ENCODE measurements around the gene FBXO47. TPM values are rescaled to one million over a fixed set of nuclear protein-coding genes. Genes with fewer than 3 reads are reported as not detected.

The FBXO47 gene
- not detected in 2 replicates for total RNA-seq (2014; rRNA removed; shearing (Covaris generic))
- polyA plus RNA-seq (2015; cell fraction: cytosol; rRNA removed): not detected in 2 replicates
- polyA plus RNA-seq (2015; cell fraction: nucleus; rRNA removed): not detected in 2 replicates

DNA sequence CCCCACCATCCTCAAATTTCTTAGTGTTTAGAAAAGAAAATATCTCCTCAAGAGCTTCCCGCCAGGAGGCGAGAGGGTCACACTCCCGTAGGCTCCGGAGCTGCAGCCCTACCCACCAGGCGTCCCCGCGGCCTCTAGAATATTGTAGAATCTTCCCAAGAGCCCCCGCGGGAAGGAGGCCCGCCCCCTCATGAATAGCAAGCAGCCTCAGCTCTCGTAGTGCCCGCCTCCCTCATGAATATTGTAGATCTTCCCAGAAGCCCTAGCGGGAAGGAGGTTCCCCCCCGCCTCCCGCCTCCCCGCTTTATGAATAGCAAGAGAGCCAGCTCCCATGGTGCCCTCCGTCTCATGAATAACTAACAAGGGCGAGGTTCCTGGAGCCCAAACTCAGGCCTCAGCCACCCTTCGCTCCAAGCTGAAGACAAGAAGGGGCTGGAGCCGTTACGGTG, at the start of gene FBXO47:
Gene FBXO47, minus strand, starts transcription at position 114 of the 449 bp plus-strand sequence. CDS start 4,378 bp downstream, outside the sequence.
- in situ Hi-C loops (cut with HindIII; ENCODE audit: low pct_unique_long_range_greater_than_20kb, low sequenced_read_pairs): no loop called here
- no peak for DNase-seq (ENCODE audit: low read depth, low spot score)

GRCh38 chr17:39016193-39017153, 49.3 kb upstream of the FBXO47 start:
- peak; percentile 19 for DNase-seq (ENCODE audit: low read depth, low spot score)
- in situ Hi-C loops (cut with HindIII; ENCODE audit: low pct_unique_long_range_greater_than_20kb, low sequenced_read_pairs): no loop called here

GRCh38 chr17:39015546-39015935, 48.3 kb upstream of the FBXO47 start:
- in situ Hi-C loops (cut with HindIII; ENCODE audit: low pct_unique_long_range_greater_than_20kb, low sequenced_read_pairs): no loop called here
- no peak for DNase-seq (ENCODE audit: low read depth, low spot score)

- in situ Hi-C loops (cut with HindIII; ENCODE audit: low pct_unique_long_range_greater_than_20kb, low sequenced_read_pairs): no loop called here
- DNase-seq (ENCODE audit: low read depth, low spot score): no peak
Observed at GRCh38 chr17:39014795-39015545, 47.8 kb upstream of the FBXO47 start.

GRCh38 chr17:39014044-39014794, 47.0 kb upstream of the FBXO47 start:
- DNase-seq (ENCODE audit: low read depth, low spot score): no peak
- in situ Hi-C loops (cut with HindIII; ENCODE audit: low pct_unique_long_range_greater_than_20kb, low sequenced_read_pairs): no loop called here

DNA sequence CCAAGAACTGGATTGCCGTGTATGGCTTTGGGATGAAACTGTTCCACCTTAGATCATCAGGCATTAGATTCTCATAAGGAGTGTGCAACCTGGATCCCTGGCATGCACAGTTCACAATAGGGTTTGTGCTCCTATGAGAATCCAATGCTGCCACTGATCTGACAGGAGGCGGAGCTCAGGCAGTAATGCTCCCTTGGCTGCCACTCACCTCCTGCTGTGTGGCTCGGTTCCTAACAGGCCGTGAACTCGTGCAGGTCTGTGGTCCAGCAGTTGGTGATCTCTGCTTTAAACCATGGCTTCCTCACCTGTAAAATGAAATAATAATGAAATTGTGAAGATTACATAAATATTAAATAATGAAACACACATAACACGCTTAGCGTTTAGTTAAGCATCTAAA, 45.5 kb upstream of the FBXO47 start:
- in situ Hi-C loops (cut with HindIII; ENCODE audit: low pct_unique_long_range_greater_than_20kb, low sequenced_read_pairs): no loop called here
- no peak for DNase-seq (ENCODE audit: low read depth, low spot score)

DNA sequence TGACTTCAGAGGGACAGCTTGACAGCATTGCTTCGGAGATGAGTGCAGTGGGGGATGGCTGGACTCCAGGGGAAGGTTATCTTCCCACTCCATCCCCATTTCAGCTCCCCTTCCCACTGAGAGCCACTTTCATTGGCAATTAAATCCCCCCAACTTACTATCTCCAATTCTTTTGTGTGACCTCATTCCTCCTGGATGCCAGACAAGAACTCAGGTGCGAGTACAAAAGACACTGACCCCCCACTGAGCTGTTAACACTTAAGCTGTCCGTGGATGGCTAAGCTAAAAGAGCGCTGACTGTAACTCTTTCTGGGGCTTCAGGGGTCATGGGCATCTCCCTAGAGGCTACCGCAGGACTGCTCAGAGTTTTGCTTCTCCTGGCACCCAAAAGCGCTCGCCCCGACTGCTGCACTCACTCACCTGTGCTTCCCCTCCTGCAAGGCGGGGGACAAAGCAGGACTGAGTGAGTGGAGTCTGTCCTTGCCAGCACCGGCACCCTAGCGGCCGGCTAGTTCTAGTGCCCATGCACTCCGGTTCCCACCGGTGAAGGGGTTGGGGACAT, 44.8 kb upstream of the FBXO47 start:
- no peak for DNase-seq (ENCODE audit: low read depth, low spot score)
- in situ Hi-C loops (cut with HindIII; ENCODE audit: low pct_unique_long_range_greater_than_20kb, low sequenced_read_pairs): no loop called here

GRCh38 chr17:39009581-39010001, 42.4 kb upstream of the FBXO47 start:
- in situ Hi-C loops (cut with HindIII; ENCODE audit: low pct_unique_long_range_greater_than_20kb, low sequenced_read_pairs): no loop called here
- no peak for DNase-seq (ENCODE audit: low read depth, low spot score)

GRCh38 chr17:39008633-39009032, 41.4 kb upstream of the FBXO47 start:
- no peak for DNase-seq (ENCODE audit: low read depth, low spot score)
- in situ Hi-C loops (cut with HindIII; ENCODE audit: low pct_unique_long_range_greater_than_20kb, low sequenced_read_pairs): no loop called here

DNA sequence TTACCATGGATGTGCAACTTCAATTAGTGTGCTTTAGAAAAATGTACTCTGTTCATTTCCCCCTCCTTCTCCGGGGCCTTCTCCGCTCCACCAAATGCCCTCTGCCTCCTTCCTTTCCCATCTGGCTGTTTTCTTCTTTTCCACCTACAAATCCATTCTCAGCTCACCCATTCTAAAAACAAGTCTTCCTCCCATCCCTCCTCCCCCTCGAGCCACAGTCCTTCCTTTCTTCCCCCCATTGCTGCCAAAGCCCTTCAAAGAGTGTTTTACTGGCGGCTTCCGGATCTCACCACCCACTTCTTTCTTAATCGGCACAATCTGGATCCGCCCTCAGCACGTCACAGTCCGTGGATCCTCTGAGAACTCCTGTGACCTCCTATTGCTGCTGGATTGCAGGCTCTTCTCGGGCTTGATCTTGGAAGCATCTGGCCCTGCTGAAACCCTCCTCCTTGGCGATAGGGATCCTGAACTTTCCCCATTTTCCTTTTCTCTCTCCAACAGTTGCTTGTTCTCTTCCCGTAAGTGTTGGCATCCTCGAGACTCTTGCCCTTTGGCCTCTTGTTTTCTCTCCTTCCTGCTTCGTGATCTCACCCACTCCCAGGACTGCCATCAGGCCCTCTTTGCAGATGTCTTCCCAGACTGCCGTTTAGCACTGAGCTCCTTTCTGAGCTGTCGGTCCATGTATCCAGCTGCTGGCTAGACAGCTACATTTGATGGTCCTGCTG, 36.0 kb upstream of the FBXO47 start:
- no peak for DNase-seq (ENCODE audit: low read depth, low spot score)
- in situ Hi-C loops (cut with HindIII; ENCODE audit: low pct_unique_long_range_greater_than_20kb, low sequenced_read_pairs): no loop called here

- in situ Hi-C loops (cut with HindIII; ENCODE audit: low pct_unique_long_range_greater_than_20kb, low sequenced_read_pairs): no loop called here
Observed at GRCh38 chr17:39001703-39002637, 34.8 kb upstream of the FBXO47 start.

DNA sequence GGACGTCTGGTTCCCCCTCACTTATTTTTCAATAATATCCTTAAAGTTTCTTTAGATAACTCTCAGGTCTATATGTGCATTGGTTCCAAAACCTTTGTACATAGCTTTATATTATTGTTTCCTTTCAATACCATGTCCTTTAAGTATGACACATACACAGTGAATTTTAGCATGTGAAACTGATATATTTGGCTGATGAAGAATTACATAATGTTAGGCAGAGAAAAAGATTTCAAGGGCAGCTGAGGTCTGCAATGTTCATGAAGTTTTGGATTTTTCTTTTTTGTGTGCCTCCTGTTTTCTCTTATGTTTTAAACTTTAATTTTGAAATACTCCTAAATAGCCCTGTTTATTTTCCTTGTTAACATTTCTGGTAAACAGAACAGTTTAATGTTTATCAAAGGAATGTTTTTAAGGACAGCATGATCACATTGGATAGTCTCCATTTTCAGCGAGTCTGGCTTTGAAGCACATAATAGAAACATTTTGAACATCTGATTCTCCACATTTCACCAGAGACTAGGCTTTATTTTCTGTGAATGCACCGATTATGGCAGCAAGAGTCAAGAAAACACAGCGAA, 32.9 kb upstream of the FBXO47 start:
- no peak for DNase-seq (ENCODE audit: low read depth, low spot score)
- in situ Hi-C loops (cut with HindIII; ENCODE audit: low pct_unique_long_range_greater_than_20kb, low sequenced_read_pairs): no loop called here

More at GRCh38 chr17:39001703-39002637, 34.8 kb upstream of the FBXO47 start:
- DNase-seq (ENCODE audit: low read depth, low spot score): peak; percentile 72

GRCh38 chr17:38996660-38997337, 29.6 kb upstream of the FBXO47 start:
- in situ Hi-C loops (cut with HindIII; ENCODE audit: low pct_unique_long_range_greater_than_20kb, low sequenced_read_pairs): no loop called here
- DNase-seq (ENCODE audit: low read depth, low spot score): no peak

GRCh38 chr17:38994026-38994425, 26.8 kb upstream of the FBXO47 start:
- in situ Hi-C loops (cut with HindIII; ENCODE audit: low pct_unique_long_range_greater_than_20kb, low sequenced_read_pairs): no loop called here
- DNase-seq (ENCODE audit: low read depth, low spot score): no peak

DNA sequence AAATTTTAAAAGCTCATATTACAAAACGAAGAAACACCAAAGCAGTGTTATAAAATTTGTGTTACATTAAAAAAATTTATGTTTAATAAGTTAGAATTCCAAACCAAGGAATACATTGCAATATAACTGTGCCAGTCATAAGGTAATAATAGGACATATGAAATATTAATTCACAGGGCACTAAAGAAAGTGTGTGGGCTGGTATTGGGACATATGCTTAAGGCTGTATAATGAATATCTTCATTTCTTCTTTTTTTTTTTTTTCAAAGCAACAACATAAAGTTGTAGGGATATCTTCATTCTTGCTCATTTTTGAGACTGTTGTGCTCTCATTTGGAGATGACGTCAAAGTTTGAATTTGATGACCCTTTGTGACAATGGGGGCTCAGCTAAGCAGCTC, 17.5 kb upstream of the FBXO47 start:
- no peak for DNase-seq (ENCODE audit: low read depth, low spot score)
- in situ Hi-C loops (cut with HindIII; ENCODE audit: low pct_unique_long_range_greater_than_20kb, low sequenced_read_pairs): no loop called here

All from SK-MEL-5 (cell line).